ENCODE data around the gene KLHL36.
A peak's percentile ranks its signal among the peaks of the same experiment; 100 is the strongest.

The KLHL36 gene

GRCh38 chr16:84694980-84695379 lies 46.7 kb downstream of the KLHL36 start:
- TF ChIP-seq RARB (CRISPR knock-in tag; IDR thresholded peaks at IDR 0.05) (no peak), GLIS3 (CRISPR knock-in tag; IDR thresholded peaks at IDR 0.05) (no peak), ZFP3 (CRISPR knock-in tag; IDR thresholded peaks at IDR 0.05) (no peak), POU6F1 (CRISPR knock-in tag; IDR thresholded peaks at IDR 0.05; ENCODE audit: borderline replicate concordance, low read depth) (no peak), ZNF70 (CRISPR knock-in tag; IDR thresholded peaks at IDR 0.05) (no peak), CREB5 (CRISPR knock-in tag; IDR thresholded peaks at IDR 0.05; ENCODE audit: low read depth) (no peak), ZNF8 (CRISPR knock-in tag; IDR thresholded peaks at IDR 0.05) (no peak)
- ATAC-seq = no peak

GRCh38 chr16:84699147-84699711 lies 50.9 kb downstream of the KLHL36 start:
- ATAC-seq = peak; percentile 52

More at GRCh38 chr16:84699147-84699711, 50.9 kb downstream of the KLHL36 start:
- no peak for TF ChIP-seq ESRRG (CRISPR knock-in tag; IDR thresholded peaks at IDR 0.05)
- TF ChIP-seq CREB5 (CRISPR knock-in tag; IDR thresholded peaks at IDR 0.05; ENCODE audit: low read depth) = no peak
- no peak for TF ChIP-seq CSDC2 (CRISPR knock-in tag; IDR thresholded peaks at IDR 0.05)
- TF ChIP-seq ZNF565 (CRISPR knock-in tag; conservative IDR thresholded peaks at IDR 0.05; ENCODE audit: low read depth) = no peak
- no peak for TF ChIP-seq ZFP30 (CRISPR knock-in tag; IDR thresholded peaks at IDR 0.05)
- TF ChIP-seq ZC3H10 (CRISPR knock-in tag; IDR thresholded peaks at IDR 0.05) = no peak
- no peak for TF ChIP-seq ARNTL (CRISPR knock-in tag; IDR thresholded peaks at IDR 0.05; ENCODE audit: borderline replicate concordance, low read depth)
- no peak for TF ChIP-seq SNAI2 (CRISPR knock-in tag; IDR thresholded peaks at IDR 0.05)
- no peak for TF ChIP-seq BACH2 (CRISPR knock-in tag; IDR thresholded peaks at IDR 0.05; ENCODE audit: borderline replicate concordance)
- no peak for TF ChIP-seq ZNF8 (CRISPR knock-in tag; IDR thresholded peaks at IDR 0.05)
- TF ChIP-seq ISL1 (CRISPR knock-in tag; IDR thresholded peaks at IDR 0.05) = no peak
- no peak for TF ChIP-seq TCF4 (CRISPR knock-in tag; IDR thresholded peaks at IDR 0.05; ENCODE audit: borderline replicate concordance)
- no peak for TF ChIP-seq GLIS3 (CRISPR knock-in tag; IDR thresholded peaks at IDR 0.05)
- no peak for TF ChIP-seq PPARA (CRISPR knock-in tag; IDR thresholded peaks at IDR 0.05; ENCODE audit: borderline replicate concordance)
- no peak for TF ChIP-seq PATZ1 (CRISPR knock-in tag; IDR thresholded peaks at IDR 0.05; ENCODE audit: borderline replicate concordance)
- TF ChIP-seq CSRNP3 (CRISPR knock-in tag; IDR thresholded peaks at IDR 0.05) = no peak
- TF ChIP-seq POU6F1 (CRISPR knock-in tag; IDR thresholded peaks at IDR 0.05; ENCODE audit: borderline replicate concordance, low read depth) = no peak
- TF ChIP-seq TOX (CRISPR knock-in tag; IDR thresholded peaks at IDR 0.05; ENCODE audit: borderline replicate concordance) = no peak

Measured in SK-N-SH treated with all-trans-retinoic acid at 6 μM for 48 hours (cell line).